Endothelial cell of umbilical vein (primary cell): ENCODE measurements around the gene C17orf114.

Experiments used
- BruUV-seq: library from RNA; stranded (reverse); fragments of 400-500 nt; replicated peaks from 2 replicates; lab custom pipeline; 2021; lab: Mats Ljungman, UMichigan
- CTCF ChIA-PET: fragments of 300-600, 350-600 bp; sonication (Branson Sonifier 250); formaldehyde crosslinking; loops from one replicate; lab custom pipeline; 2021; ENCODE audit warnings: antibody characterized with exemption, inconsistent platforms; lab: Charles Lee
- POLR2A ChIA-PET: fragments of 300-600, 350-600 bp; sonication (Branson Sonifier 250); formaldehyde crosslinking; loops from one replicate; lab custom pipeline; 2021; ENCODE audit warnings: antibody characterized with exemption, inconsistent platforms; lab: Charles Lee
- DNase-seq: peaks from one replicate; pipeline ENCODE4 v3.0.0-alpha.2; 2011; ENCODE audit warnings: low read depth, low spot score
- FAIRE-seq: peaks from 2 replicates; lab custom pipeline; 2011; peaks lifted over from hg19 to GRCh38; lab: Jason Lieb, UNC
- H2AFZ ChIP-seq: 2 replicates; pipeline ENCODE4 v1.6.0; 2012; ENCODE audit warnings: low read depth, low read length, control low read depth, inconsistent platforms
- H3K27ac ChIP-seq: 2 replicates; pipeline ENCODE4 v1.5.1; 2011; ENCODE audit warnings: low read depth, mild to moderate bottlenecking, control low read depth, low read length, moderate library complexity; ENCODE audit not compliant: insufficient read depth
- H3K27me3 ChIP-seq, 2 experiments: 2 replicates each; pipeline versions ENCODE4 v1.6.0 to v1.6.1; 2011; ENCODE audit warnings: low read length in 2 of 2, mixed read lengths in 1 of 2; ENCODE audit not compliant: control insufficient read depth in 2 of 2, insufficient read depth in 2 of 2
- H3K36me3 ChIP-seq, 2 experiments: 2 replicates in 1 of 2; 3 replicates in 1 of 2; pipeline ENCODE4 v1.5.1; 2011; ENCODE audit warnings: low read length in 2 of 2, mild to moderate bottlenecking in 1 of 2, moderate library complexity in 1 of 2; ENCODE audit not compliant: control insufficient read depth in 2 of 2, insufficient read depth in 2 of 2; ENCODE audit errors: extremely low read depth in 1 of 2
- H3K4me1 ChIP-seq: 3 replicates; pipeline ENCODE4 v1.5.1; 2011; ENCODE audit warnings: mild to moderate bottlenecking, low read length; ENCODE audit not compliant: control insufficient read depth, insufficient read depth; ENCODE audit errors: extremely low read depth
- H3K4me2 ChIP-seq: 2 replicates; pipeline ENCODE4 v1.6.1; 2011; ENCODE audit warnings: low read length, control low read depth, mixed read lengths; ENCODE audit not compliant: insufficient read depth
- H3K4me3 ChIP-seq, 3 experiments: fragments of 200-600 bp in 1 of 3; sonication (generic), shearing (Covaris generic) in 1 of 3; replicated peaks in 1 of 3; 2 replicates each; pipeline ENCODE4 v1.5.1; 2011 to 2016; ENCODE audit warnings: control low read depth in 3 of 3, low read length in 3 of 3, mild to moderate bottlenecking in 2 of 3, inconsistent platforms in 1 of 3, low read depth in 1 of 3, moderate library complexity in 1 of 3; ENCODE audit not compliant: insufficient read depth in 1 of 3
- H3K79me2 ChIP-seq: 2 replicates; pipeline ENCODE4 v1.6.0; 2012; ENCODE audit warnings: low read length, inconsistent platforms; ENCODE audit not compliant: control insufficient read depth, insufficient read depth
- H3K9ac ChIP-seq: replicated peaks from 2 replicates; pipeline ENCODE3; 2011; ENCODE audit warnings: low read length, control low read depth; ENCODE audit not compliant: insufficient read depth; ENCODE audit errors: extremely low read depth
- H3K9me1 ChIP-seq: replicated peaks from 3 replicates; pipeline ENCODE4 v1.6.0; 2011; ENCODE audit warnings: mild to moderate bottlenecking, low read length; ENCODE audit not compliant: control insufficient read depth, insufficient read depth; ENCODE audit errors: extremely low read depth
- H3K9me3 ChIP-seq: replicated peaks from 2 replicates; pipeline ENCODE4 v1.5.1; 2012; ENCODE audit warnings: low read length, inconsistent platforms; ENCODE audit not compliant: control insufficient read depth, insufficient read depth
- H4K20me1 ChIP-seq: replicated peaks from 2 replicates; pipeline ENCODE3; 2011; ENCODE audit warnings: mild to moderate bottlenecking, low read length; ENCODE audit not compliant: control insufficient read depth, insufficient read depth; ENCODE audit errors: extremely low read depth
- CTCF ChIP-seq, 2 donors: IDR thresholded peaks; 1 replicate in 1 of 2; 2 replicates in 1 of 2; pipeline ENCODE4 v1.5.1; 2011; ENCODE audit warnings: low read length in 2 of 2, mild to moderate bottlenecking in 2 of 2, moderate library complexity in 2 of 2, control low read depth in 1 of 2, inconsistent platforms in 1 of 2, low read depth in 1 of 2; ENCODE audit not compliant: insufficient read depth in 1 of 2; ENCODE audit errors: extremely low read depth in 1 of 2
- EZH2 ChIP-seq: IDR thresholded peaks from 2 replicates; pipeline ENCODE4 v1.6.1; 2012; ENCODE audit warnings: borderline replicate concordance, low read depth, mild to moderate bottlenecking, moderate library complexity, low read length, inconsistent platforms; ENCODE audit not compliant: severe bottlenecking
- FOS ChIP-seq: IDR thresholded peaks from 2 replicates; pipeline ENCODE4 v1.6.1; 2011; ENCODE audit warnings: mild to moderate bottlenecking, low read length, moderate library complexity, borderline replicate concordance; ENCODE audit not compliant: insufficient read depth
- GATA2 ChIP-seq: IDR thresholded peaks from 2 replicates; pipeline ENCODE4 v1.7.0; 2011; ENCODE audit warnings: low read depth, mild to moderate bottlenecking, moderate library complexity, mixed read lengths, low read length; ENCODE audit not compliant: insufficient read length, insufficient read depth
- JUN ChIP-seq: IDR thresholded peaks from 2 replicates; pipeline ENCODE4 v1.6.1; 2011; ENCODE audit warnings: borderline replicate concordance, low read depth; ENCODE audit not compliant: insufficient read length, insufficient read depth
- MYC ChIP-seq: IDR thresholded peaks from one replicate; pipeline ENCODE4 v1.6.1; 2011; ENCODE audit warnings: mild to moderate bottlenecking, low read depth, low read length
- POLR2A ChIP-seq: IDR thresholded peaks from 2 replicates; pipeline ENCODE4 v1.6.1; 2012; ENCODE audit warnings: low read depth, mild to moderate bottlenecking, control low read depth, low read length
- POLR2AphosphoS5 ChIP-seq: IDR thresholded peaks from 2 replicates; pipeline ENCODE4 v1.6.1; 2012; ENCODE audit warnings: low read depth, mild to moderate bottlenecking, control low read depth, low read length, moderate library complexity; ENCODE audit not compliant: insufficient read depth
- dilution Hi-C: fragments of 300-500 bp; cut with MboI; formaldehyde crosslinking; loops from one replicate; pipeline ENCODE4 v1.15.0; 2019; ENCODE audit warnings: low sequenced_read_pairs; ENCODE audit not compliant: extremely low pct_ligation_motif_present
- intact Hi-C: fragments of 100-400 bp; cut with micrococcal nuclease; formaldehyde crosslinking; loops from one replicate; pipeline ENCODE4 v1.10.0; 2022
- TF ChIP-seq, protein P1 (sequence below): IDR thresholded peaks from 2 replicates; pipeline ENCODE4 v1.6.1; 2011; ENCODE audit not compliant: insufficient read depth, insufficient read length

The C17orf114 gene

GRCh38 chr17:4789701-4789950 is 12.5 kb downstream of the C17orf114 start:
- Histone ChIP-seq H2AFZ (peak overlapping the region; percentile 35), H3K27me3 (peaks cover 3 to 8% of the 10 kb centered on the region in 2 experiments), H3K9me3 (no peaks in the 10 kb centered on the region), H3K79me2 (no peaks in the 10 kb centered on the region), H3K36me3 (no peaks in the 10 kb centered on the region), H4K20me1 (no peaks in the 10 kb centered on the region), H3K4me3 (peak overlapping the region; percentile 10 to 65 (median 25)), H3K27ac (no peak overlapping the region), H3K4me2 (peak overlapping the region; percentile 6), H3K9me1 (no peaks in the 10 kb centered on the region), H3K4me1 (peaks cover 24% of the 10 kb centered on the region), H3K9ac (no peak overlapping the region)
- no peak for TF ChIP-seq CTCF (IDR thresholded peaks at IDR 0.05; ENCODE audit: extremely low read depth in 1 of 2, insufficient read depth in 1 of 2, low read depth in 1 of 2, low read length in 2 of 2)
- TF ChIP-seq, protein P1, sequence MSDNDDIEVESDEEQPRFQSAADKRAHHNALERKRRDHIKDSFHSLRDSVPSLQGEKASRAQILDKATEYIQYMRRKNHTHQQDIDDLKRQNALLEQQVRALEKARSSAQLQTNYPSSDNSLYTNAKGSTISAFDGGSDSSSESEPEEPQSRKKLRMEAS: no peak
- no peak for TF ChIP-seq POLR2AphosphoS5
- TF ChIP-seq POLR2A: no peak
- no peak for TF ChIP-seq FOS
- no peak for TF ChIP-seq JUN
- no peak for TF ChIP-seq EZH2
- no peak for TF ChIP-seq GATA2
- no peak for TF ChIP-seq MYC
- no TSS peak for BruUV-seq
- DNase-seq (no peak), FAIRE-seq (no peak)
- dilution Hi-C loops (no loop called here), intact Hi-C loops (loop anchor here (5.0 kb wide), 1 partner anchor 113 kb away; the partner anchor contains the start of gene CHRNE)
- ChIA-PET POLR2A (interaction anchor here (0.6 kb wide), 1 partner anchor 69 kb away, joined by 5 read pairs; no protein-coding TSS in a partner anchor), CTCF (interaction anchor here (0.5 to 5.9 kb wide), 25 partner anchors 11 to 222 kb away, joined by 3 to 65 read pairs (median 9); partner anchors contain the start of genes ARRB2, C17orf107, CHRNE and MED11)
